H9 (cell line): ENCODE measurements around the gene EBPL. TPM values are rescaled to one million over a fixed set of nuclear protein-coding genes. Genes with fewer than 3 reads are reported as not detected.

Experiments used
- DNase-seq: peaks from one replicate; pipeline ENCODE4 v3.0.0-alpha.2; 2017
- H2AFZ ChIP-seq: one replicate; pipeline ENCODE4 v1.6.1; 2013; ENCODE audit warnings: mild to moderate bottlenecking, low read length, control low read depth, moderate library complexity
- H2AK5ac ChIP-seq: 2 replicates; pipeline ENCODE4 v1.6.1; 2013; ENCODE audit warnings: low read length, control low read depth, mixed read lengths; ENCODE audit not compliant: insufficient read length
- H2BK120ac ChIP-seq: one replicate; pipeline ENCODE4 v1.6.1; 2013; ENCODE audit warnings: low read depth, mild to moderate bottlenecking, low read length, control low read depth, inconsistent platforms; ENCODE audit not compliant: poor library complexity, severe bottlenecking
- H2BK12ac ChIP-seq: 2 replicates; pipeline ENCODE4 v1.6.1; 2013; ENCODE audit warnings: low read length, control low read depth, mixed read lengths, low read depth; ENCODE audit not compliant: insufficient read length
- H2BK15ac ChIP-seq: 2 replicates; pipeline ENCODE4 v1.6.1; 2013; ENCODE audit warnings: low read depth, low read length, control low read depth
- H2BK20ac ChIP-seq: one replicate; pipeline ENCODE4 v1.6.1; 2013; ENCODE audit warnings: low read depth, mild to moderate bottlenecking, low read length, control low read depth, inconsistent platforms; ENCODE audit not compliant: poor library complexity, severe bottlenecking
- H2BK5ac ChIP-seq: 2 replicates; pipeline ENCODE4 v1.6.1; 2013; ENCODE audit warnings: low read length, control low read depth, mixed read lengths; ENCODE audit not compliant: insufficient read length
- H3K14ac ChIP-seq: 2 replicates; pipeline ENCODE4 v1.6.1; 2013; ENCODE audit warnings: low read length, control low read depth; ENCODE audit not compliant: insufficient read depth
- H3K18ac ChIP-seq: 2 replicates; pipeline ENCODE4 v1.6.1; 2013; ENCODE audit warnings: low read depth, mild to moderate bottlenecking, mixed read lengths, low read length, control low read depth; ENCODE audit not compliant: insufficient read length
- H3K23ac ChIP-seq: 2 replicates; pipeline ENCODE4 v1.6.1; 2013; ENCODE audit warnings: low read length, control low read depth, mixed read lengths, low read depth; ENCODE audit not compliant: insufficient read length
- H3K23me2 ChIP-seq: 2 replicates; pipeline ENCODE4 v1.6.1; 2013; ENCODE audit warnings: low read depth, mild to moderate bottlenecking, mixed read lengths, low read length, control low read depth; ENCODE audit not compliant: insufficient read length, poor library complexity, severe bottlenecking
- H3K27ac ChIP-seq: 2 replicates; pipeline ENCODE4 v1.5.1; 2013; ENCODE audit warnings: low read length, control low read depth, mixed read lengths, low read depth; ENCODE audit not compliant: insufficient read length
- H3K27me3 ChIP-seq: 2 replicates; pipeline ENCODE4 v1.6.1; 2013; ENCODE audit warnings: low read length, control low read depth, inconsistent platforms; ENCODE audit not compliant: insufficient read depth
- H3K4ac ChIP-seq: 2 replicates; pipeline ENCODE4 v1.6.1; 2013; ENCODE audit warnings: low read depth, mild to moderate bottlenecking, control low read depth, inconsistent platforms, low read length, moderate library complexity
- H3K4me1 ChIP-seq: 2 replicates; pipeline ENCODE4 v1.6.1; 2013; ENCODE audit warnings: low read length, control low read depth, inconsistent platforms; ENCODE audit not compliant: insufficient read depth
- H3K4me2 ChIP-seq: 2 replicates; pipeline ENCODE4 v1.6.1; 2013; ENCODE audit warnings: low read length, control low read depth, mixed read lengths; ENCODE audit not compliant: insufficient read length, insufficient read depth
- H3K56ac ChIP-seq: 2 replicates; pipeline ENCODE4 v1.6.1; 2013; ENCODE audit warnings: low read depth, mild to moderate bottlenecking, mixed read lengths, low read length, control low read depth; ENCODE audit not compliant: insufficient read length
- H3K79me1 ChIP-seq: 2 replicates; pipeline ENCODE4 v1.6.1; 2013; ENCODE audit warnings: low read depth, mild to moderate bottlenecking, moderate library complexity, low read length, control low read depth, inconsistent platforms; ENCODE audit not compliant: insufficient read depth, poor library complexity, severe bottlenecking
- H3K79me2 ChIP-seq: 2 replicates; pipeline ENCODE4 v1.6.1; 2013; ENCODE audit warnings: low read length, control low read depth, inconsistent platforms; ENCODE audit not compliant: insufficient read depth
- H3K9ac ChIP-seq: 2 replicates; pipeline ENCODE4 v1.6.1; 2013; ENCODE audit warnings: low read length, control low read depth, mixed read lengths; ENCODE audit not compliant: insufficient read length; ENCODE audit errors: extremely low read depth
- H3K9me3 ChIP-seq: one replicate; pipeline ENCODE4 v1.6.1; 2013; ENCODE audit warnings: low read depth, low read length, inconsistent platforms; ENCODE audit not compliant: control insufficient read depth
- H3T11ph ChIP-seq: one replicate; pipeline ENCODE4 v1.6.1; 2013; ENCODE audit warnings: mild to moderate bottlenecking, low read length, control low read depth, inconsistent platforms
- H4K20me1 ChIP-seq: one replicate; pipeline ENCODE4 v1.6.1; 2013; ENCODE audit not compliant: control insufficient read depth, insufficient read length, insufficient read depth
- H4K5ac ChIP-seq: 2 replicates; pipeline ENCODE4 v1.6.1; 2013; ENCODE audit warnings: low read depth, mild to moderate bottlenecking, mixed read lengths, low read length, control low read depth; ENCODE audit not compliant: insufficient read length
- H4K8ac ChIP-seq: replicated peaks from 2 replicates; pipeline ENCODE4 v1.6.1; 2013; ENCODE audit warnings: low read length, control low read depth, mixed read lengths, low read depth; ENCODE audit not compliant: insufficient read length
- H4K91ac ChIP-seq: 2 replicates; pipeline ENCODE4 v1.6.1; 2013; ENCODE audit warnings: low read depth, mild to moderate bottlenecking, moderate library complexity, mixed read lengths, low read length, control low read depth; ENCODE audit not compliant: insufficient read length
- H3K27ac Mint-ChIP-seq, 3 experiments: 2 replicates in 2 of 3; 3 replicates in 1 of 3; pipeline ENCODE4 v1.8.0; 2020 to 2021; ENCODE audit warnings: mixed read lengths in 3 of 3, mild to moderate bottlenecking in 1 of 3, moderate library complexity in 1 of 3
- H3K27me3 Mint-ChIP-seq: 2 replicates; pipeline ENCODE4 v1.8.0; 2021; ENCODE audit warnings: low read depth, mild to moderate bottlenecking, moderate library complexity, mixed read lengths
- H3K36me3 Mint-ChIP-seq, 3 experiments: 2 replicates in 2 of 3; 3 replicates in 1 of 3; pipeline ENCODE4 v1.8.0; 2020 to 2021; ENCODE audit warnings: low read depth in 3 of 3, mixed read lengths in 3 of 3; ENCODE audit not compliant: insufficient read depth in 1 of 3
- H3K4me1 Mint-ChIP-seq, 2 experiments: 2 replicates each; pipeline ENCODE4 v1.8.0; 2020; ENCODE audit warnings: mixed read lengths in 2 of 2
- H3K4me3 Mint-ChIP-seq, 2 experiments: 2 replicates in 1 of 2; 3 replicates in 1 of 2; pipeline ENCODE4 v1.8.0; 2020 to 2021; ENCODE audit warnings: mild to moderate bottlenecking in 2 of 2, mixed read lengths in 2 of 2, moderate library complexity in 1 of 2
- H3K9me3 Mint-ChIP-seq, 2 experiments: 2 replicates in 1 of 2; 3 replicates in 1 of 2; pipeline ENCODE4 v1.8.0; 2020; ENCODE audit warnings: mild to moderate bottlenecking in 2 of 2, mixed read lengths in 2 of 2, moderate library complexity in 1 of 2
- CTCF ChIP-seq: fragments of 200-600 bp; sonication (generic); conservative IDR thresholded peaks from 3 replicates; pipeline ENCODE4 v1.8.0; 2021; ENCODE audit warnings: antibody characterized with exemption, mild to moderate bottlenecking
- WGBS: extraction: QIAGEN DNeasy Blood & Tissue Kit; methylation state at CpG from one replicate; pipeline ENCODE4 v1.1.7; 2013; ENCODE audit warnings: missing lambda C conversion rate, low lambda C conversion rate, mixed read lengths; ENCODE audit not compliant: insufficient read length; ENCODE audit errors: extremely low coverage; 5-methylcytosine and 5-hydroxymethylcytosine counted together
- total RNA-seq: library from RNA; stranded (reverse); gene quantifications from 2 replicates; pipeline ENCODE4 v1.2.1, GENCODE V29; 2021

The EBPL gene
- total RNA-seq, 1 experiment from 2014 or later: 65.9 TPM

- Histone ChIP-seq H3K4me1 (peaks cover 2% of the 10 kb centered on the region), H4K91ac (no peak overlapping the region), H3K4ac (no peak overlapping the region), H2AFZ (no peak overlapping the region), H3K79me2 (no peaks in the 10 kb centered on the region), H3K27ac (no peak overlapping the region), H2BK15ac (no peak overlapping the region), H3K9ac (no peak overlapping the region), H2BK20ac (no peak overlapping the region), H3K4me2 (no peak overlapping the region), H3K23ac (no peak overlapping the region), H2BK5ac (no peak overlapping the region), H3K9me3 (no peaks in the 10 kb centered on the region), H3K14ac (no peak overlapping the region), H4K8ac (no peak overlapping the region), H2AK5ac (no peak overlapping the region), H3K27me3 (no peaks in the 10 kb centered on the region), H2BK12ac (no peak overlapping the region), H3T11ph (no peak overlapping the region), H3K23me2 (no peaks in the 10 kb centered on the region), H3K56ac (no peak overlapping the region), H4K5ac (no peak overlapping the region), H4K20me1 (no peaks in the 10 kb centered on the region), H2BK120ac (no peak overlapping the region), H3K79me1 (no peaks in the 10 kb centered on the region), H3K18ac (no peak overlapping the region)
- WGBS: no CpG with 5 or more reads among the region's 4 CpGs
- no peak for TF ChIP-seq CTCF
- Mint-ChIP-seq H3K4me3 (no peak overlapping the region), H3K9me3 (no peaks in the 10 kb centered on the region), H3K36me3 (no peaks in the 10 kb centered on the region), H3K4me1 (peaks cover 10 to 28% of the 10 kb centered on the region in 2 experiments), H3K27ac (no peak overlapping the region), H3K27me3 (peaks cover 2% of the 10 kb centered on the region)
- no peak for DNase-seq
These were observed 61.3 kb downstream of the EBPL start for GRCh38 chr13:49629947-49630346.
